T follicular helper cell (primary cell): ENCODE measurements around the gene B4GALT1.

Experiments
- DNase-seq: peaks from one replicate; pipeline ENCODE4 v3.0.0-alpha.2; 2020; ENCODE audit warnings: low read depth
- total RNA-seq, 2 experiments: gene quantifications; one replicate each; lab custom pipeline; 2026; lab: John Stamatoyannopoulos, UW

The B4GALT1 gene
- total RNA-seq: 46.5 to 50.5 reads per million in 2 experiments

- peak; percentile 94 for DNase-seq
Observed at GRCh38 chr9:33167084-33167971, at the start of gene B4GALT1. B4GALT1 (minus strand) TSS chr9:33167336; CDS start chr9:33167169, 167 bp downstream.

GRCh38 chr9:33211695-33212393, 44.7 kb upstream of the B4GALT1 start:
- no peak for DNase-seq

GRCh38 chr9:33210006-33210715, 43.0 kb upstream of the B4GALT1 start:
- no peak for DNase-seq

- no peak for DNase-seq
Observed at GRCh38 chr9:33209394-33209793, 42.3 kb upstream of the B4GALT1 start.

GRCh38 chr9:33202552-33203201, 35.5 kb upstream of the B4GALT1 start:
- no peak for DNase-seq

GRCh38 chr9:33202018-33202417, 34.9 kb upstream of the B4GALT1 start:
- DNase-seq: no peak

GRCh38 chr9:33198165-33198564, 31.0 kb upstream of the B4GALT1 start:
- no peak for DNase-seq

GRCh38 chr9:33197279-33198152, 30.4 kb upstream of the B4GALT1 start:
- DNase-seq: no peak

- no peak for DNase-seq
Observed at GRCh38 chr9:33196736-33197135, 29.6 kb upstream of the B4GALT1 start.

GRCh38 chr9:33193818-33194217, 26.7 kb upstream of the B4GALT1 start:
- no peak for DNase-seq

- DNase-seq: no peak
Observed at GRCh38 chr9:33192493-33193255, 25.5 kb upstream of the B4GALT1 start.

GRCh38 chr9:33190021-33190705, 23.0 kb upstream of the B4GALT1 start:
- no peak for DNase-seq

- no peak for DNase-seq
Observed at GRCh38 chr9:33189331-33189791, 22.2 kb upstream of the B4GALT1 start.

GRCh38 chr9:33188711-33189110, 21.6 kb upstream of the B4GALT1 start:
- no peak for DNase-seq

- DNase-seq: no peak
Observed at GRCh38 chr9:33187519-33188218, 20.5 kb upstream of the B4GALT1 start.

- DNase-seq: no peak
Observed at GRCh38 chr9:33186457-33187168, 19.5 kb upstream of the B4GALT1 start.

GRCh38 chr9:33185858-33186257, 18.7 kb upstream of the B4GALT1 start:
- DNase-seq: no peak

- no peak for DNase-seq
Observed at GRCh38 chr9:33185406-33185805, 18.3 kb upstream of the B4GALT1 start.
